ENCODE measurements around the gene TAS1R2. TPM values are rescaled to one million over a fixed set of nuclear protein-coding genes. Genes with fewer than 3 reads are reported as not detected.

The TAS1R2 gene
- total and polyA plus RNA-seq, 2 of the 4 experiments (the other 2 are of a cell fraction): not detected

DNA sequence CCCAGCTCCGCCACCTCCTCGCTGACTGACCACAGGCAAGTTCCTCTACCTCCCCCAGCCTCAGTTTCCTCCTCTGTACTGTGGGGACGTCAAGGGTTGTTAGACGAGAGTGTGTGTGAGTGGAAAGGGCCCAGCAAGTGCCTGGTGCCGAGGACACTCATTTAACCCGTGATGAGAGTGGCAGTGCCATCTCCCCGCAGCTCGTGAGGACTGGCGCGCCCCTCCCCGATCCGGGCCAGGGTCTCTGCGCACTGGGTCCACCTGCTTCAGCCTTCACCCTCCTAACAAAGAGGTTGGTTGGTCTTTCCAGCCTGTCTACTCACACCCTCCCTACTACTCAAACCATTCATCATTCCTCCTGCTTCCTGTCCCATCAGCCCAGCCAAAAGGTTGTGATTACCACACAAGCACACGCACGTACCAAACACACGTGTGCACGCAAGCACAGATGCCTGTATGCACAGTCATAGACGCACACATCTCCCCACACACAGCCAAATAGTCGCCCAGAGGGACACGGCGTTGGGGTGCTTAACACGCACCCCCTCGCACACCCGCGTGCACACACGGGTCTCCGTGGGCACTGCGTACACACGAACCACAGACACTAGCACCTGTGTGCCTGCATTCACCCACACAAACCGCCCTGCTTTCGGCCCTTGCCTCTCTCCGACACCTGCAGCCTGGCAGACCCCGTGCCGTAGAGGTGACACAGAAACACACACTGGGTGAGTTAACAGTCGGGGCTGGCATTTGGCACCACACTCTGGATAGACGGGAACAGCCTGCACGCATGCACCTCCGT lies 39.3 kb downstream of the TAS1R2 start:
- no peaks in the 10 kb centered on the region for H3K9me1 ChIP-seq (ENCODE audit: insufficient read depth, low read length)
- no peaks in the 10 kb centered on the region for H4K20me1 ChIP-seq (ENCODE audit: insufficient read depth, low read length)
- dilution Hi-C loops (cut with HindIII; ENCODE audit: low sequenced_read_pairs, unreplicated experiment): no loop called here
- no peak overlapping the region for H3K4me3 ChIP-seq (ENCODE audit: insufficient read depth, low read depth, low read length)
- no peak overlapping the region for H4K8ac ChIP-seq (ENCODE audit: low read depth in 2 of 2, low read length in 2 of 2)
- BruUV-seq (replicated peaks): no TSS peak
- H3K56ac ChIP-seq (ENCODE audit: extremely low read depth, insufficient read depth, low read length): no peak overlapping the region
- peak overlapping the region; percentile 7 for H2AK9ac ChIP-seq (replicated peaks; ENCODE audit: low read depth, low read length, poor library complexity)
- no peak overlapping the region for H3K18ac ChIP-seq (ENCODE audit: low read depth, low read length)
- H3K4ac ChIP-seq (ENCODE audit: low read depth, low read length): no peak overlapping the region
- H3K23ac ChIP-seq (ENCODE audit: low read depth, low read length): no peak overlapping the region
- H4K91ac ChIP-seq (ENCODE audit: insufficient read depth, low read depth, low read length): no peak overlapping the region
- H3K4me1 ChIP-seq (ENCODE audit: control insufficient read depth, insufficient read depth, low read length): no peaks in the 10 kb centered on the region
- in situ Hi-C loops (cut with MboI; ENCODE audit: low sequenced_read_pairs): loop anchor here (5.0 kb wide), 1 partner anchor 223 kb away; no protein-coding TSS in a partner anchor
- H2BK15ac ChIP-seq (ENCODE audit: low read depth, low read length): no peak overlapping the region
- CTCF ChIA-PET: interaction anchor here (0.8 to 3.1 kb wide), 5 partner anchors 9 to 223 kb away, joined by 3 to 13 read pairs (median 4); no protein-coding TSS in a partner anchor
- H3K4me2 ChIP-seq (ENCODE audit: low read depth, low read length): no peak overlapping the region
- H2AFZ ChIP-seq (replicated peaks; ENCODE audit: low read length, poor library complexity): peak overlapping the region; percentile 68
- POLR2A ChIA-PET (ENCODE audit: unreplicated experiment): no interaction called here
- 23% methylated on average over 6 of the region's 38 CpGs; no CpG with 5 or more reads in 1 of the 2 experiments for WGBS, 2 experiments (ENCODE audit: extremely low coverage in 2 of 2, insufficient read length in 1 of 2)
- H2BK20ac ChIP-seq (ENCODE audit: low read depth, low read length): no peak overlapping the region
- H3K36me3 ChIP-seq (ENCODE audit: control insufficient read depth, insufficient read depth, low read length): no peaks in the 10 kb centered on the region
- no peak overlapping the region for H3K14ac ChIP-seq (replicated peaks; ENCODE audit: low read depth, low read length)
- no peak for DNase-seq
- peaks cover 21% of the 10 kb centered on the region; the same call in 1 of the 2 replicates for H3K27me3 ChIP-seq (ENCODE audit: control insufficient read depth, insufficient read depth, low read length)
- no peaks in the 10 kb centered on the region for H3K9me3 ChIP-seq (ENCODE audit: control insufficient read depth, insufficient read depth, low read length)
- intact Hi-C loops (cut with micrococcal nuclease): loop anchor here (1.0 kb wide), 1 partner anchor 223 kb away; no protein-coding TSS in a partner anchor
- no peak overlapping the region for H2BK120ac ChIP-seq (ENCODE audit: low read depth, low read length)
- no peak overlapping the region for H3K27ac ChIP-seq (ENCODE audit: insufficient read depth, low read length)
- no peak overlapping the region for H3K9ac ChIP-seq (ENCODE audit: low read depth, low read length)
- TF ChIP-seq, protein P1, sequence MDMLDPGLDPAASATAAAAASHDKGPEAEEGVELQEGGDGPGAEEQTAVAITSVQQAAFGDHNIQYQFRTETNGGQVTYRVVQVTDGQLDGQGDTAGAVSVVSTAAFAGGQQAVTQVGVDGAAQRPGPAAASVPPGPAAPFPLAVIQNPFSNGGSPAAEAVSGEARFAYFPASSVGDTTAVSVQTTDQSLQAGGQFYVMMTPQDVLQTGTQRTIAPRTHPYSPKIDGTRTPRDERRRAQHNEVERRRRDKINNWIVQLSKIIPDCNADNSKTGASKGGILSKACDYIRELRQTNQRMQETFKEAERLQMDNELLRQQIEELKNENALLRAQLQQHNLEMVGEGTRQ (IDR thresholded peaks at IDR 0.05; ENCODE audit: low read depth, low read length): no peak
- no peak for TF ChIP-seq MAFK (IDR thresholded peaks at IDR 0.05; ENCODE audit: low read depth, low read length)
- TF ChIP-seq, protein P2, sequence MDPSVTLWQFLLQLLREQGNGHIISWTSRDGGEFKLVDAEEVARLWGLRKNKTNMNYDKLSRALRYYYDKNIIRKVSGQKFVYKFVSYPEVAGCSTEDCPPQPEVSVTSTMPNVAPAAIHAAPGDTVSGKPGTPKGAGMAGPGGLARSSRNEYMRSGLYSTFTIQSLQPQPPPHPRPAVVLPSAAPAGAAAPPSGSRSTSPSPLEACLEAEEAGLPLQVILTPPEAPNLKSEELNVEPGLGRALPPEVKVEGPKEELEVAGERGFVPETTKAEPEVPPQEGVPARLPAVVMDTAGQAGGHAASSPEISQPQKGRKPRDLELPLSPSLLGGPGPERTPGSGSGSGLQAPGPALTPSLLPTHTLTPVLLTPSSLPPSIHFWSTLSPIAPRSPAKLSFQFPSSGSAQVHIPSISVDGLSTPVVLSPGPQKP (IDR thresholded peaks at IDR 0.05; ENCODE audit: borderline replicate concordance, low read depth, low read length): no peak
- ATAC-seq (ENCODE audit: low read depth): no peak; the same call in 1 of the 2 replicates
- no peak overlapping the region for H2BK5ac ChIP-seq (ENCODE audit: low read depth, low read length, poor library complexity, severe bottlenecking)
- H3K79me1 ChIP-seq (ENCODE audit: low read depth in 1 of 2, low read length in 2 of 2): no peaks in the 10 kb centered on the region
- no peak overlapping the region for H2AK5ac ChIP-seq (ENCODE audit: low read depth, low read length)
- no peak overlapping the region for H4K5ac ChIP-seq (ENCODE audit: low read depth, low read length)
